ENCODE measurements around the gene FAM222B.
"Not testable (repeated sequence)": the region's sequence is repeated elsewhere in the genome, so short reads cannot be mapped to it uniquely, and the experiment has no call there.

FAM222B gene

DNA sequence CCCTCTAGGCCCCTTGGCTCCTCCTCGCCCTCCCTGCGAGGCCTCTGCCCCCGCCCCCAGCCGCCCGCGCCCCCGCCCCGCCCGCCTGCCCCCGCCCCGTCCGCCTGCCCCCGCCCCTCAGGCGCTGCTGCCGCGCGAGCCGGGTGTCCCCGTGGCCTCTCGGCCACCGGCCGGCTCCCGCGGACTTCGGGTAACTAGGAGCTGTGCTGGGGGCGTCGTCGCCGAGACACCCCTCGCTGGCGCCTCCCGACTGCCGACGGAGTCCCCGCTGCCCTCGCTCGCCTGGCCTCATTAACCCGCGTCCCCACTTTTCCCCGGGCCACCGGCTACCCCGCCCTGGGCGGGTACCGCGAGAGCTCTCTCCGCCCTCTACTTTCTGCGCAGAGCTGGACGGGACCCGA lies 116.4 kb downstream of the FAM222B start, which contains the start of gene TLCD1:
TSS of gene TLCD1 (minus strand) at position 8 of the 401 bp plus-strand sequence. CDS start 136 bp downstream, outside the sequence.
- DNase-seq, result no peak

DNA sequence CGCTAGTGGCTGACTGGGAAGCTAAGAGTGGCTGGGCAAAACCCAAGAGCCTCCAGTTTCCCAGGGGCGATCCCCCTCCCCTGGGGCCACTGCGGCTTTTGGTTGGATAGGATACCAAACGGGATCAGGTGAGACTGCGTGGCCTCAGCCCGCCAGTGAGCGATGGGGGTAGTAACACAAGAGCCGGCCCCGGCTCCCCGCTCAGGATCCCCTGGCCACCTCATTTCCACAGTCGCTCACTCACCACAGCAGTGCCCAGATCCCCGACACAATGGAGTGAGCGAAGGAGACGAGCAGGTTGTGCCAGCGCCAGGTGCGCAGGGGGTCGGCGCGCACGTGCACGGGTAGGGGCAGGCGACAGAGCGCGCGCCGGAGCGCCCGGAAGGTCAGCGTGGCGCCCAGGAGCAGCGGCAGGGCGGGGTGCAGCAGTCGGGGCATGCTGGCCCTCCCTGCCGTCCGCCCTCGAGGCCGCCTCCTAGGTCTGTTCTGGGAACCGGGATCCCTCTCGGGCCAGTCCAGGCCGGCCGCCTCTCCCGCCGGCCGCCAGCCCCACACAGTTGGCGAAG lies 116.8 kb downstream of the FAM222B start:
- DNase-seq, result no peak

DNA sequence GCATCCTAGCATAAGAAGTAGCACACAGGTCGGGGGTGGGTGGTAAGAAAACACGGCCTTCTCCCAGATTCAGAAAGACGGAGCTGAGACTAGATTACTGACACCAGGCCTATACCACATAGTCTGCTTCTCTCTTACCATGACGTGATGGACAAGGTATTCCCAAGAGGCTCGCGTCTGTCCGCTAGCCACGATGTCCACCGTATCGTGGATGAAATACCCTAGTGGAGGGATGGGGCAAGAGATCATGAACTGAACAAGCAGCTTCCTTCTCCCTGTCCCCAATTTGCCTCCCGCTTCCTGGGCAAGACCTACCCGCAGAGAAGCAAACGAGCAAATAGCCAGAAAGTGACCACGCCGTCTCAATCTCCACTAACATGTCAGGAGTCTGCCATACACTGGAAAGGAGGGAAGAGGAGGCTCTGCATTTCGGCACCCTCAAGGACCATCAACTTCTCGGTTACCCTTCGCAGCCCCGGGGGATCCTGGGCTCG lies 117.4 kb downstream of the FAM222B start:
- DNase-seq, result no peak

DNA sequence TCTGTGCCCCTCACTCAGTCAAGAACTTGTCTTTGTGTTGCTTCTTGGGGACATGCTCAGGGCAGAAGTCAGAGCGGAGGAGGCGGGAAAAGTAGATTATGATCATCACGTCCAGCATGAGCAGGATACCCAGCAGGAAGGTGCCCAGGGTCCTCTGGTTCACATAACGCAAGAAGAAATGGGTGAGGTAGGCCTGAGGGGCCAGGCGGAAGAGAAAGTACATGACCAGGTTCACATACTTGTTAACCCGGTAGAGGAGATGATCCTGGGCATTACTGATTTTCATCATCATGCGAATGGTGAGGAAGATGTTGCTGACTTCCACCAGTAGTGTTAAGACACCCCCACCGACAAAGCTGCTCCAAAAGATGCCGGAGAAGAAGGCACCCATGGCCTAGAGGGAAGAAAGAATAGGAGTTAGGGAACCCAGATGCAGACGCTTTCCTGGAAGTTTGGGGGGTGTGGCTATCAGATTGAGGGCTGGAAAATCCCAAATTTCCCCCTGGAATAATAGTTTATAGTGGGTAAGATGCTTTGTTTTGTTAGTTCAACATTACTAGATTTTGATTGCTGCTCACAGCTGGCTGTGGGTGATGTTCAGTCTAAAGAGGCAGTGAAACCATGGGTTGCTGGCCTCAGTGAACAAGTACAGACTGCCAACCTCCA lies 118.0 kb downstream of the FAM222B start:
- no peak for DNase-seq

DNA sequence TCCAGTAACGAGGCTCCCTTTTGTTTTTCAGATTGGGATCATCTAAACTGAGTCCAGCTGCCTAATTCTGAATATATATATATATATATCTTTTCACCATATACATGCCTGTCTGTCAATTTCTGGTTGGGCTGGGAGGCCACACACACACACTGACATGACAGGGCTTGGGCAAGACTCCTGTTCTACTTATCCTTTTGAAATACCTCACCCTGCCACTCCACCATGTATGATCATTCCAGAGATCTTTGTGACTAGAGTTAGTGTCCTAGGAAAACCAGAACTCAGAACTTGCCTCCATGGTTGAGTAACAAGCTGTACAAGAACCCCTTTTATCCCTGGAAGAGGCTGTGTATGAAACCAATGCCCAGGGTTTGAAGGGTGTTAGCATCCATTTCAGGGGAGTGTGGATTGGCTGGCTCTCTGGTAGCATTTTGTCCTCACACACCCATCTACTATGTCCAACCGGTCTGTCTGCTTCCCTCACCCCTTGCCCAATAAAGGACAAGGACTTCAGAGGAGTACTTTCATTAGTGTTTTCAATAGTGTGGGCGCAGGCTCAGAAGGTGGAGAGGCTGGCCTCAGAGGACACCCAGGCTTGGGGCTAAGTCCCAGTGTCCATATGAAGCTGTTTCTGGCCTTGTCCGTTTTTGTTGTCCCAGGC lies 118.6 kb downstream of the FAM222B start:
- not testable (repeated sequence) for DNase-seq

DNA sequence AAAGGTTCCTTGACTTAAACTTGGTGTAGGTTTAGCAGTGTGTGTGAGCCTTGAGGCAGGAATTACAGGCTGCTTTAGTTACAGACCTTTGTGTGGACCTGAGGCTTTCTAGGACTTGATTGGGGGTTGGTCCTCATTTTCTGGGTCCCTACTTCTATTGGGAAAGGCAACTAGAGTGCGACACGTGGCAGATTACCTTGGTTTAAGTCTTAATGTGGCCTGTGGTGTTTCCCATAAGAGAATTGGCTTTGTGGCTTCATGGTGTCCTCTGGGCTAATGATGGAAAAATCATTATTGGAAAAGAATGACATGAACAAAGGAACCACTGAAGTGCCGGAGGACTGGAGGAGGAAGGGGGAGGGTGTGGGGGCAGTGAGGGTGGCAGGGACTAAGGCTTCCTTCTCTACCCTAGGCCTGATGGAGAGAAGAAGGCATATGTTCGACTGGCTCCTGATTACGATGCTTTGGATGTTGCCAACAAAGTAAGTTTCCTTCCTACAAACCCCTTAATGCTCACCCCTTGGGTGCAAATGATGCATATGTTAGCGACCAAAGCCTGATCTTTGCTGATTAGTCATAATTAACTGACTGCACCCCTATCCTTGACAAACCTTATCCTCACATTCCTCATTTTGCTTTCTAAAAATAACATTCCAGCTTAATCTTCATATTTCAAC lies 119.3 kb downstream of the FAM222B start:
- DNase-seq, result no peak

DNA sequence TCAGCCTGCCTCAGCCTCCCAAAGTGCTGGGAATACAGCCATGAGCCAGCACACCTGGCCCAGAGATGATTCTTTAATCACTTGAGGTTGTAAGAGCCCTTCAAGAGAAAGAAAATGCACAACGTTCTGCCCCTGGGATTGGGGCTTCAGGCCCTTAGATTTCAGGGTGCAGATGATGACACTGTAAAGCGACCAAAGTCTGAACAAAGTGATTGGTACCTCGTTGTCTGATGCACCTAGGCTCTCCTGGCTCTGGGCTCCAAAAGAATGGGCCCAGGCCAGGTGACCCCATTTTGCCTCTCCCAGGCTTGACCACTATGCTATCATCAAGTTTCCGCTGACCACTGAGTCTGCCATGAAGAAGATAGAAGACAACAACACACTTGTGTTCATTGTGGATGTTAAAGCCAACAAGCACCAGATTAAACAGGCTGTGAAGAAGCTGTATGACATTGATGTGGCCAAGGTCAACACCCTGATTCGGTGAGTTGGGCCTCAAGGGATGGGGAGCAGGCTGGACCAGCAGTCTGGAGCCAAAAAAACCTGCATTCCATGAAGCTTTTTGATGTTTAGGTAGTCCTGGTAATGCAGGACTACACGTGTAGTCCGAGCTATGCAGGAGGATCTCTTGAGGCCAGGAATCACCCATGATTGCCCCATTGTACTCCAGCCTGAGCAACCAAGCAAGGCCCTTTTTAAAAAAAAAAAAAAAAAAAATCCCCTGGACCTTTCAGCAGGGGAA lies 120.0 kb downstream of the FAM222B start:
- DNase-seq, result no peak

DNA sequence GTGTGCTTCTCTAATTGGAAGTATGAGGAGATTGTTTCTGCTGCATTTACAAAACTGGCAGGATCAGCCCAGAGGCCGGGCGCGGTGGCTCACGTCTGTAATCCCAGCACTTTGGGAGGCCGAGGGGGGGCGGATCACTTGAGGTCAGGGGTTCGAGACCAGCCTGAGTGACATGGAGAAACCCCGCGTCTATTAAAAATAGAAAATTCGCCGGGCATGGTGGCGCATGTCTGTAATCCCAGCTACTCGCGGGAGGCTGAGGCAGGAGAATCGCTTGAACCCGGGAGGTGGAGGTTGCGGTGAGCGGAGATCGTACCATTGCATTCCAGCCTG lies 121.6 kb downstream of the FAM222B start:
- not testable (repeated sequence) for DNase-seq

DNA sequence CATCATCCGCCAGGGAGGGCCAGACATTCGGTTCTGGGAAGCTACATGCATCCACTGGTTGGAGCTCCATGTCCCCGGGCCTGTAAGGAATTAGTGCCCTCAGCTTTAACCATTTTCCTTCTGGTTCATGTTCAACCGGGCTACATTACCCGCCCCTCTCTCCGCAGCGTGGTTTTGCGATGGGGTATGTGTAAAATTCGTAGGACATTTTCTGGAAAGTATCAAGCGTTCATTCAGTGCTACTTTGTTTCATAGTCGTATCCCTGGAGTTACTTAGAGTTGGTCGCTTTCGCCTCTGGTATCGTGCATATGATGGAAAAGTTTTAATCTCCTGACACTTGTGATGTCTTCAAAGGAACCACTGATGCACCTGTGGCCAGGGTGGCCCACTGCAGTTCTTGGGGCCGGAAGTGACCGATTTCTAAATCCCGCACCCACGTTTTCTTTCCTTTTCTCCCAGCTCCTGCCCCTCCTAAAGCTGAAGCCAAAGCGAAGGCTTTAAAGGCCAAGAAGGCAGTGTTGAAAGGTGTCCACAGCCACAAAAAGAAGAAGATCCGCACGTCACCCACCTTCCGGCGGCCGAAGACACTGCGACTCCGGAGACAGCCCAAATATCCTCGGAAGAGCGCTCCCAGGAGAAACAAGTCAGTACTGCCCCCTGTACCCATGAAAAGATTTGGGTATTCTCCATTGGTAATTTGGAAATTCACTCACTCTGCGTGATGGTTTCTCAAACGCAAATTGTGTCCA lies 122.2 kb downstream of the FAM222B start:
- DNase-seq, result no peak

DNA sequence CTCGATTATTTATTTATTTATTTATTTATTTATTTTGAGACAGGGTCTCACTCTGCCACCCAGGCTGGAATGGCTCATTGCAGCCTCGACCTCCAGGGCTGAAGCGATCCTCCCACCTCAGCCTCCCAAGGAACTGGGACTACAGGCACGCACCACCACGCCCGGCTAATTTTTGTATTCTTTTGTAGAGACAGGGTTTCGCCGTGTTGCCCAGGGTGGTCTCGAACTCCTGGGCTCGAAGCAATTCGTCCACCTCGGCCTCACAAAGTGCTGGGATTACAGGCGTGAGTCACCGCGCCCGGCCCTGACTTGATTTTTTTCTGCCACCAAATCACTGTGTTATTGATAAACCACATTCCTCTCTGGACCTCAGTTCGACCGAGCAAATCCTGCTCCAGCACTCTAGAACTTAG lies 123.6 kb downstream of the FAM222B start:
- DNase-seq, result no peak

DNA sequence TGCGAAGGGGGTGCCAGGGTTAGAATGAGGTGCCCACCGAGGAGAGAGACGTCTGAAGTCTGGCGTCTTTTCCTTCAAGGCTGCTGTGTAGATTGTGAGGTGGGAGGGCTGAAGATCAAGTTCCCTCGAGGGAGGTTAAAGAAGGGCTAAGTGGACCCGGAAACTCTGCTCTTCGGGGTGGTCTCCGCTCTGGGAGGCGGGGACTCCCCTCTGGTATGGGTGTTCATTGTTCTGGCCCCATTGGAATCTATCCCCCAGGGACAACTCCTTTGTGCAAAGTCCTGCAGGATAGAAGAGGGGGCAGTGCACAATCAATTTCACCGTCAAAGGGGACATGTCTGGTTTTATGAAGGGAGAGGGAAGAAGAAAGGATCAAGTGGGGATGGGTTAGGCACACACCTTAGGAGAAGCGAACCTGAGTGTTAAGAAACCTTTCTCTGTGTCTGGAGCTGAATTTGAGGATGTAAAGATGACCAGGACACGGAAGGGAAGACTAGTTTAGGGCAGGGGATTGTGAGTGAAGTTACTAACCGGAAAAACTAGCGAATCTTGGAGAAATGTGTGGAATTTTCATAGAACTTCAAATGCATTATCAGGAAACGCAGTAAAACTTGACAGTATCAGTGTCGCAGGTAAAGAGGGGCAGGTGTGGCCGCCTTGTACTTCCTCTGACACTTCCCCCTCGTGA lies 124.1 kb downstream of the FAM222B start:
- DNase-seq, result no peak

DNA sequence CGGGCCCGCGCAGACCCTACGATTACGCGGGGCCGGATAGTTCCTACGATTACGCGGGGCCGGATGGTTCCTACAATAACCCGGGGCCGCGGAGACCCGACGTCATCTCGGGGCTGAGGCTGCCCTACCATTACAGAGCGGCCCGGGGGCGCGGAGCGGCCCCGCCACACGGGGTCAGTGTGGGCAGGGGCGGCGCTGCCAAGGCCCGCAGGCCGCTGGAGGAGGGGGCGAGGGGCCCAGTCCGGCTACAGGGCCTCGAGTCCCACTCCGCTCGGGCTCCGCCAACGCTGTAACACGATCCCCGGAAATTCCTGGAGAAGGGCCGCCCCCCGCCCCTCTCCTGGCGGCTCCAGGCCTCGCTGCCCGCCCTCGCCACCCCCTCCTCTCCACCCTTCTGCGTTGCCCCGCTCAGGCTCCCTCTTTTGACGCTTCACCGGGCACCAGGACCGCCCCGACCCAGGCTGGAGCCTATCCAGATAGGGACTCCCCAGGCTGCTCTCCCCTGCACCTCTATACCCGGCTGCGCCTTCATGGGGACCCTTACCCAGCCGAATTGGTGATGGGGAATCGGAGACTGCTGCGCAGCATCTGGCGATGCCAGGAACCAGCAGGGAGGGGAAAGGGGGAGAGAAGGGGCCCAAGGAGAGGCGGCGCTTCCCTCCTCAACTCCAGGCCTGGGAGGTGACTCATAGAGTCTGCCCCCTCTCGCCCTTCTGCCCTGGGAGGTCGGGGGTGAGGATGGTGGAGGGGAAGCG lies 124.8 kb downstream of the FAM222B start, which contains the start of gene RAB34:
TSS of gene RAB34 (minus strand) at position 291 of the 755 bp plus-strand sequence. CDS start 602 bp downstream, outside the sequence.
- DNase-seq, result no peak

DNA sequence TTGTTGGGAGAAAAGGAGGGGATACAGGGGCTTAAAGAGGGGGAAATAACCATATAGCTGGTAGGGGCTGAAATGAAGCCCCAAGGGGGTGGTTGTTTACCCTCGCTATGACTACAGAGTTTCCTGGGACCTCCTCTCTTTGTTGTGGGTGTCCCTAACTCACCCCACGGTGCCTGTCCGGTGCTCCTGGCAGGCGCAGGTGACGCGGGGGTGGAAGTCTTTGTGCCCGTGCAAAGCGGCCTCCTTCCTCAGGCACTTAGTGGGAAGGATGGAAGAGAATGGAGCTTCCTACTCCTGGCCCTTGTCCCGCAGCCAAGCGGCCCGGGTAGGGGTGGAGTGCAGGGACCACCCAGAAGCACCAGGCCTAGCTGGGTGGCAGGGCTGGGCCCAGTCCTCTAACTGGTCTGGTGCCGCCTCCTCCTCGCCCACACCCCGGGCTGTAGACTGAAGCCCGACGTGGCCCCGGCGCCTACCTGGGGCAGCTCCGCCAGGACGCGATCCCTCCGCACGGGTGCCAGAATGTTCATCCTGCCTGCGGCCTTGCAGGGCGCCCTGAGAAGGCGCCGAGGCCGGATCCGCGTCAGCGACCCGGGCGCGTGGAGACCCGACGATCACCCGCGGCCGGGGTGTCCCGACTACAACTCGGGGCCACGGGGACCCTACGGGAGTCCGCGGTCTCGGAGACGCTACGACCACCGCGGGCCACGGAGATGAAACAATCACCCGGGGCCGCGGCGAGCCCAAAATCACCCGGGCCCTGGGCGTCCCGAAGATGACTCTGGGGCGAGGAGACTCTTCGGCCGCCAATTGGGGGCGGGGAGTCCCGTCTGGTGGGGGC lies 125.6 kb downstream of the FAM222B start:
- no peak for DNase-seq

DNA sequence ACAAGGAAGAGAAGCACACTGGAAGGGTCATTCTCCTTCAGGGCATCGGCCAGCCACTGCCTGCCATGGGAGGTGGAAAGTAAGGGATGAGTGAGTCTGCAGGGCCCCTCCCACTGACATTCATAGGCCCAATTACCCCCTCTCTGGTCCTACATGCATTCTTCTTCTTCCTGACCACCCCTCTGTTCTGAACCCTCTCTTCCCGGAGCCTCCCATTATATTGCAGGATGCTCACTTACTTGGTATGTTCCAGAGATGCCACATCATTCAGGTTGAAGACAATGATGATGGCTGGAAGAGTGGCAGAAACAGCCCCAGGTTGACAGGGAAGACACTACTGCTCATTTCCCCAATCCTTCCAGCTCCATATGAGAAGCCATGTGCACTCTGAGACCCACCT lies 127.4 kb downstream of the FAM222B start:
- no peak for DNase-seq

DNA sequence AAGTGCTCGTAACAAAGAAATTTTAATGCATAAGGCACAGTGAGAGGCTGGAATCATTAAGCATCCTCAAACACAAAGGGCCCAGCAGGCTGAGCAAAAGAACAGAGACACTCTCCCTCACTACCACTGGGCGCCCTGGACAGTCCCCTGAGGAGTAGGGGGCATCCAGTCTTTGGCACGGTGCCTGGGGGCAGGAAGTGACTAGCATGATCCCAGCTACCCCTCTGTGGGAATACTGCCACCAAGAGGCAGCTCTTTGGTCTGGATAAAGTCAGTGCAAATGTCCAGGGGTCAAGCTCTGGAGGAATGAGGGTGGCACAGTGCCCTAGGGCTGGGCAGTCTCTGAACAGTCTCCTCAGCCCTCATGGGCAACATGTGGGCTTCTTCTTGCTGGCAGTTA lies 128.3 kb downstream of the FAM222B start:
- no peak for DNase-seq

DNA sequence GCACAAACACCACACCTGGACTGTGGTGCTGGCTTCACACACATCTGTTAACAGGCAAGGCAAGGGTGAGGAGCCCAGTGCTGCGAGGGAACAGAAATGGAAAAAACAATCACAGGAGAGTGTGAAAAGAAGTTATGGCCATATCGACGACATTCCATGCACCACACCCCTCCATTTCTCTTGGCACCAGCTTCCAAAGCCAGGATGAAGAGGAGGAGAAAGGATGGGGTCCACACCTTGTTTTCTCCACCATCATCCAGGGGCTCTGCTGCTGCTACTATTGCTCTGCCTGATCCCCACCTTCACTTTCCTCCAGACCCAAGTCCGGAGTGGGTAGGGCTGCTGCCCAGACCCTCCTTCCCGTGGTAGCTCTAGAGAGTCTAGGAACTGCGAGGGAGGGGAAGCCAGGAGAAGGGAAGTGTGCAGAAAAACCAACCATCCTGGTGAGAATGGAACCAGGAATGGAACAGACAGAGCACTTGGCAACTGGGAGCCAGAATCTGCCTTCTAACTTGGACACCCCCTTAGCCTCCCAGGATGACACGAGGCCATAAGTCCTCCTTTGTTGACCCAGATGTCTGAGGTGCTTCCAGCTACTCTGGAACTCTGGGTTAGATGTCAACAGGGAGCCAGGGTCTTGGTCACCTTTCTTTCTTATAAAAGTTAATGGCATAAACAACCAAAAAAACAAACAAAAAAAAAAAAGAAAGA lies 129.7 kb downstream of the FAM222B start:
- no peak for DNase-seq

DNA sequence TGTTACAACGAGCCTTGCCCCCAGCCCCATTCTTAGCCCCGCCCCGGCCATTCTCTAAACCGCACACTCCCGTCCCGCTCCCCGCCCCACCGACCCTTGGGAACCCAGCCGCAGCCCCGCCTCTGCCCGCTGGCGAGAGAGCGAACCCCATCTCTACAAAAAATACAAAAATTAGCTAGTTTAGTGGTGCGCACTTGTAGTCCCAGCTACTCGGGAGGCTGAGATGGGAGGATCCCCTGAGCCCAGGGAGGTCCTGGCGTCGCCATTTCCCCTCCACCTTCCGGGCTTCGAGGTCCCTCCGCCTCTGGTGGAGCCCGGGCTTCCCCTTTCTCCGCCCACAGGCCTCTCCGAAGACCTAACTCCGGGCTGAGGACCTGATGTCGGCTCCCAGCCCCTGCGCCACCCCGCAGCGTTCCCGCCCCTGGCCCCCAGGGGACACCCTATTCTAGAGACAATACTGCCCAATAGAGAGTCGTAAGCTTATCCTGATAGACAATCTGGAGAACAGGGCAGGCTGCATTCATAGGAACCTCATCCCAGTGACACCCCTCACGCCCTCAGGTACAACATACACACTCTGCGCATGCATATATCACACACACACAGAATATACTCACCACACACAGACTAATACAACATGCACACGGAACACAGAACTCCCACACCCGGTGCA lies 130.4 kb downstream of the FAM222B start:
- DNase-seq, result no peak

DNA sequence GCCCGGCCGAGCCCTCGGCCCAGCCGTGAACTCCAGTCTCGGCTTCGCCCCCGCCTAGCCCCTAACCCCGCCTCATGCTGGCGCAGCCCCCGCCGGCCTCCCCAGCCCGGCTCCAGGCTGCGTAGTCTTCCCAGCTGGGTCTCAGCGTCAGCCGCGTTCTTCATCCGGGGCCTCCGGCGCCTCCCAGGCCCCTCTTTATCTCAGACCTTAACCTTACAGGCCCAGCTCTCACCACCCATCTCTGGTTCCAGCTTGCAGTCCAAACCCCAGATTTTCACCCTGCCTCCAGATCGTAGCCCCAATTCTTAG lies 130.9 kb downstream of the FAM222B start, which contains the start of gene PROCA1:
TSS of gene PROCA1 (minus strand) at position 166 of the 309 bp plus-strand sequence. CDS start 228 bp downstream, outside the sequence.
- no peak for DNase-seq
